IPS DF 6.9 (cell line): ENCODE results near the gene BOD1.
A peak's percentile ranks its signal among the peaks of the same experiment; 100 is the strongest.

Source experiments
- DNase-seq: peaks from one replicate; pipeline ENCODE4 v3.0.0-alpha.2; 2013; ENCODE audit warnings: low read depth, low spot score
- H3K27ac ChIP-seq: one replicate; pipeline ENCODE4 v1.5.1; 2013; ENCODE audit warnings: low read length, control low read depth
- H3K27me3 ChIP-seq: 2 replicates; pipeline ENCODE4 v1.6.1; 2013; ENCODE audit warnings: mild to moderate bottlenecking, low read length; ENCODE audit not compliant: control insufficient read depth, insufficient read depth
- H3K36me3 ChIP-seq: 2 replicates; pipeline ENCODE4 v1.6.1; 2013; ENCODE audit warnings: low read length; ENCODE audit not compliant: control insufficient read depth, insufficient read depth
- H3K4me1 ChIP-seq: 2 replicates; pipeline ENCODE4 v1.6.1; 2013; ENCODE audit warnings: low read length; ENCODE audit not compliant: control insufficient read depth, insufficient read depth
- H3K4me3 ChIP-seq: 2 replicates; pipeline ENCODE4 v1.5.1; 2013; ENCODE audit warnings: mild to moderate bottlenecking, low read length
- H3K9me3 ChIP-seq: 2 replicates; pipeline ENCODE4 v1.6.1; 2013; ENCODE audit warnings: low read length, inconsistent platforms; ENCODE audit not compliant: control insufficient read depth, insufficient read depth
- WGBS: extraction: QIAGEN DNeasy Blood & Tissue Kit; methylation state at CpG from one replicate; pipeline ENCODE4 v1.1.7; 2013; ENCODE audit warnings: mixed read lengths, missing lambda C conversion rate; ENCODE audit not compliant: insufficient read length, insufficient coverage; 5-methylcytosine and 5-hydroxymethylcytosine counted together

The BOD1 gene

GRCh38 chr5:173653822-173654523 lies 37.5 kb upstream of the BOD1 start:
- Histone ChIP-seq H3K9me3 (no peaks in the 10 kb centered on the region), H3K27ac (no peak overlapping the region), H3K36me3 (no peaks in the 10 kb centered on the region), H3K27me3 (no peaks in the 10 kb centered on the region), H3K4me1 (no peaks in the 10 kb centered on the region), H3K4me3 (no peak overlapping the region)
- no CpG with 5 or more reads among the region's 10 CpGs for WGBS
- no peak for DNase-seq

DNA sequence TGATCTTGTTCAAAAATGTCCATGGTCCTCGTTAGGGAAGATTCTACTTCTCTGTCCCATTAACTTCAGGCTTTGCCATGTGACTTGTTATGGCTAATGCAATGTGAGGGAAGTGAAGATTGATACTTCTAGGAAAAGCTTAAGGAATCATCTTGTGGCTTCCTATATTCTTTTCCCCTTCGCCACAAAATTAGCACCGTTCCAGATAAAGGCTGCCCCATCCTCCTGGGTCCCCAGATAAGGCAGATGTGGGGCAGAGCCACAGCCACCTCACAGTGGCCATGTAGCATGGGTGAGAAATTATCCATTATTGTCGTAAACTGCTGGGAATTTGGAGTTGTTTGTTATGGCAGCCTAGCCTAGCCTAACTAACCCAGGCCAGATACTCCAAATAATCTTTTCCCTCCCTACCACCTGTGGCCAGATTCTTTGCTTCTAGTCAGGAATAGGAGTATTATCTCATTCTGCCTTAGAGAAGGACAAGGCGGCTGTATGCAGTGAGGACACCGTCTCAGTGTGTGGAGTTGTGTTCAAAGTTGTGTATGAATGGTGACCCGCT lies 31.9 kb upstream of the BOD1 start:
- no CpG with 5 or more reads among the region's 7 CpGs for WGBS
- DNase-seq, result no peak
- H3K4me1 ChIP-seq, result peaks cover 6% of the 10 kb centered on the region; the same call in 1 of the 2 replicates
- H3K4me3 ChIP-seq, result no peak overlapping the region
- no peak overlapping the region for H3K27ac ChIP-seq
- no peaks in the 10 kb centered on the region for H3K27me3 ChIP-seq
- no peaks in the 10 kb centered on the region for H3K36me3 ChIP-seq
- no peaks in the 10 kb centered on the region for H3K9me3 ChIP-seq

GRCh38 chr5:173646692-173647091 lies 30.2 kb upstream of the BOD1 start:
- Histone ChIP-seq H3K4me1 (peaks cover 8% of the 10 kb centered on the region; the same call in 1 of the 2 replicates), H3K27me3 (no peaks in the 10 kb centered on the region), H3K27ac (no peak overlapping the region), H3K9me3 (no peaks in the 10 kb centered on the region), H3K36me3 (no peaks in the 10 kb centered on the region), H3K4me3 (no peak overlapping the region)
- WGBS, result no CpG with 5 or more reads among the region's 5 CpGs
- no peak for DNase-seq

GRCh38 chr5:173645890-173646574 lies 29.6 kb upstream of the BOD1 start:
- no peak overlapping the region for H3K4me3 ChIP-seq
- no CpG with 5 or more reads among the region's 10 CpGs for WGBS
- no peaks in the 10 kb centered on the region for H3K9me3 ChIP-seq
- no peak for DNase-seq
- H3K27me3 ChIP-seq, result no peaks in the 10 kb centered on the region
- no peaks in the 10 kb centered on the region for H3K36me3 ChIP-seq
- peaks cover 8% of the 10 kb centered on the region for H3K4me1 ChIP-seq
- H3K27ac ChIP-seq, result no peak overlapping the region

DNA sequence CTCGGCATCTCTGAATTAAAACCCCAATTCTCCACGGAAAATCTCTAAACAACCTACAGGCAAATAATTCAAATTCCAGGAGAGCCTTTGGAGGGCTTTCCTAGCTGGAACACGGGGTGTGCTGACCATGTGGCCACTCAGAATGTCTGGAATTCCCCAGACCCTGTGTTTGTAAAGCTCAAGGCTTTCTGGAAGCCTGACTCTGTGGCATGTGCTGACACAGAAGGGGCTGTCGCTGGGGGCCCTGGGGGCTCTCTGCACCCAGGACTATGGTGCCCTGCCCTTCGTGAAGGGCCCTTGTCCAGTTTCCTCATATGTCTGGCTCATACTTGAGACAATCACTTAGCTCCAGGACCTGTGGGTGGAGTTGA lies 29.0 kb upstream of the BOD1 start:
- Histone ChIP-seq H3K27me3 (no peaks in the 10 kb centered on the region), H3K4me3 (no peak overlapping the region), H3K4me1 (peaks cover 9% of the 10 kb centered on the region), H3K27ac (no peak overlapping the region), H3K36me3 (no peaks in the 10 kb centered on the region), H3K9me3 (no peaks in the 10 kb centered on the region)
- no peak for DNase-seq
- WGBS, result no CpG with 5 or more reads among the region's 5 CpGs

- Histone ChIP-seq H3K27ac (no peak overlapping the region), H3K36me3 (no peaks in the 10 kb centered on the region), H3K4me1 (peaks cover 9% of the 10 kb centered on the region), H3K27me3 (no peaks in the 10 kb centered on the region), H3K4me3 (no peak overlapping the region), H3K9me3 (no peaks in the 10 kb centered on the region)
- WGBS, result no CpG with 5 or more reads among the region's 8 CpGs
- no peak for DNase-seq
These were observed 28.4 kb upstream of the BOD1 start for GRCh38 chr5:173644673-173645436.

DNA sequence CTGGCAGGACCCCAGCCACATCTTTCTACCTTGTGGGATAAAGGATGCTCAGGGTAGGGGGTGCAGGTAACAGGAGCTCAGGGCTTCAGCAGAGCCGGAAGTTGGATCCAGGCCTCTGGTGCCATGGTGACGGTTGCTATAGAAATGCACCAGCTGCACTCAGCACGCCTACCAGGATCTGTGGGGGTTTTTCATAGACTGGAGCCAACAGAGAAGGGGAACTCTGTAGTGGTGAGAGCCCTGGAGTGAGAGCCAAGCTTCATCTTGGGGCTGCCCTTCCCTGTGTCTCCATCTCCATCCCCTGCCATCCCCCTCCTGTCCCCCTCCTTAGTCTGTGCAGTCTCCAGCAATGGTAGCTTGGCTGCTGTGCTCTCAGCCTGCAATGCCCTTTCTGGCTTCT lies 27.5 kb upstream of the BOD1 start:
- no peaks in the 10 kb centered on the region for H3K9me3 ChIP-seq
- no peak overlapping the region for H3K4me3 ChIP-seq
- H3K27me3 ChIP-seq, result no peaks in the 10 kb centered on the region
- no peaks in the 10 kb centered on the region for H3K36me3 ChIP-seq
- H3K4me1 ChIP-seq, result peaks cover 9% of the 10 kb centered on the region
- H3K27ac ChIP-seq, result no peak overlapping the region
- DNase-seq, result peak; percentile 61
- no CpG with 5 or more reads among the region's 3 CpGs for WGBS

DNA sequence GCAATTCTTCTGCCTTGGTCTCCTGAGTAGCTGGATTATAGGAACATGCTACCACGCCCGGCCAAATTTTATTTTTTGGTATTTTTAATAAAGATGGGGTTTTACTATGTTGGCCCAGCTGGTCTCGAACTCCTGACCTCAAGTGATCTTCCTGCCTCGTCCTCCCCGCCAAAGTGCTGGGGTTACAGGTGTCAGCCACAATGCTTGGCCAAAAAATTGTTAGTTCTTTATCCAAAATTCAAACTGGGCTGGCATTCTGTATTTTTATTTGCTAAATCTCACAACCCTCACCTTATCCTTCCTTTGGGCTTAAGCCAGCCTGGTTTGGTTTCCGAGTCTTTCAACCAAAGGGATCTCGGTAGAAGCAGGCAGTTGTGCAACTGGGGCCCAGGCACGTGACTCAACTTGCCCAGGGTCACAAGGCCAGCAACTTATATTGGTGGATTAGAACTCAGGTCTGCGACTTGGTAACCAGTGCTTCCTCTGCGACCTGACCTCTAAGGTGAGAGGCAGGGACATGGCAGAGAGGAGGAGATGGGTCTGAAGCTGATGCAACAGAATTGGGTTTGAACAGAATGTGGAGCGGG lies 26.5 kb upstream of the BOD1 start:
- H3K27me3 ChIP-seq, result no peaks in the 10 kb centered on the region
- H3K27ac ChIP-seq, result no peak overlapping the region
- H3K4me3 ChIP-seq, result no peak overlapping the region
- DNase-seq, result no peak
- no peaks in the 10 kb centered on the region for H3K9me3 ChIP-seq
- H3K36me3 ChIP-seq, result no peaks in the 10 kb centered on the region
- WGBS, result no CpG with 5 or more reads among the region's 11 CpGs
- peaks cover 9% of the 10 kb centered on the region for H3K4me1 ChIP-seq

- Histone ChIP-seq H3K27me3 (no peaks in the 10 kb centered on the region), H3K27ac (no peak overlapping the region), H3K36me3 (no peaks in the 10 kb centered on the region), H3K4me3 (no peak overlapping the region), H3K9me3 (no peaks in the 10 kb centered on the region), H3K4me1 (peaks cover 9% of the 10 kb centered on the region)
- WGBS, result no CpG with 5 or more reads among the region's 9 CpGs
- DNase-seq, result no peak
These were observed 25.9 kb upstream of the BOD1 start for GRCh38 chr5:173642191-173642816.
